GM12874 (cell line): ENCODE data around the gene SLC16A8.

ENCODE experiments used
- TF ChIP-seq, protein P1 (sequence below): IDR thresholded peaks from 2 replicates; pipeline ENCODE4 v1.5.1; 2011; ENCODE audit warnings: low read depth, mild to moderate bottlenecking, control low read depth, low read length, moderate library complexity; ENCODE audit not compliant: insufficient read depth

Gene SLC16A8

DNA sequence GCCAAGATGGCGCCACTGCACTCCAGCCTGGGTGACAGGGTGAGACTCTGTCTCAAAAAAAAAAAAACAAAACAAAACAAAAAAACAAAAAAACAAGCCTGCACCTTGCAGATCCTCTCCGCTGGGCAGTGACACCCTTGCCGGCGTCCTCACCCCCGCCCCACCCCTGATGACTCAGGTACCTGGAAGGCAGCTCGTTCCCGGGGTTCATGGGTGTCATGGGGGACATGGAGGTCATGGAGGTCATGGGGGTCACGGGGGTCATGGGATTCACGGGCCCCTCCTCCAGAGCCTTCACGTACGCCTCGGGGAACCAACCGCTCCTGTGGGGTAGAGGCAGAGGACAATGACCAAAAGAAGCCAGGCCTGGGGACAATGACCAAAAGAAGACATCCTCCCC is 3.0 kb upstream of the SLC16A8 start:
- TF ChIP-seq, protein P1, sequence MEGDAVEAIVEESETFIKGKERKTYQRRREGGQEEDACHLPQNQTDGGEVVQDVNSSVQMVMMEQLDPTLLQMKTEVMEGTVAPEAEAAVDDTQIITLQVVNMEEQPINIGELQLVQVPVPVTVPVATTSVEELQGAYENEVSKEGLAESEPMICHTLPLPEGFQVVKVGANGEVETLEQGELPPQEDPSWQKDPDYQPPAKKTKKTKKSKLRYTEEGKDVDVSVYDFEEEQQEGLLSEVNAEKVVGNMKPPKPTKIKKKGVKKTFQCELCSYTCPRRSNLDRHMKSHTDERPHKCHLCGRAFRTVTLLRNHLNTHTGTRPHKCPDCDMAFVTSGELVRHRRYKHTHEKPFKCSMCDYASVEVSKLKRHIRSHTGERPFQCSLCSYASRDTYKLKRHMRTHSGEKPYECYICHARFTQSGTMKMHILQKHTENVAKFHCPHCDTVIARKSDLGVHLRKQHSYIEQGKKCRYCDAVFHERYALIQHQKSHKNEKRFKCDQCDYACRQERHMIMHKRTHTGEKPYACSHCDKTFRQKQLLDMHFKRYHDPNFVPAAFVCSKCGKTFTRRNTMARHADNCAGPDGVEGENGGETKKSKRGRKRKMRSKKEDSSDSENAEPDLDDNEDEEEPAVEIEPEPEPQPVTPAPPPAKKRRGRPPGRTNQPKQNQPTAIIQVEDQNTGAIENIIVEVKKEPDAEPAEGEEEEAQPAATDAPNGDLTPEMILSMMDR = no peak

DNA sequence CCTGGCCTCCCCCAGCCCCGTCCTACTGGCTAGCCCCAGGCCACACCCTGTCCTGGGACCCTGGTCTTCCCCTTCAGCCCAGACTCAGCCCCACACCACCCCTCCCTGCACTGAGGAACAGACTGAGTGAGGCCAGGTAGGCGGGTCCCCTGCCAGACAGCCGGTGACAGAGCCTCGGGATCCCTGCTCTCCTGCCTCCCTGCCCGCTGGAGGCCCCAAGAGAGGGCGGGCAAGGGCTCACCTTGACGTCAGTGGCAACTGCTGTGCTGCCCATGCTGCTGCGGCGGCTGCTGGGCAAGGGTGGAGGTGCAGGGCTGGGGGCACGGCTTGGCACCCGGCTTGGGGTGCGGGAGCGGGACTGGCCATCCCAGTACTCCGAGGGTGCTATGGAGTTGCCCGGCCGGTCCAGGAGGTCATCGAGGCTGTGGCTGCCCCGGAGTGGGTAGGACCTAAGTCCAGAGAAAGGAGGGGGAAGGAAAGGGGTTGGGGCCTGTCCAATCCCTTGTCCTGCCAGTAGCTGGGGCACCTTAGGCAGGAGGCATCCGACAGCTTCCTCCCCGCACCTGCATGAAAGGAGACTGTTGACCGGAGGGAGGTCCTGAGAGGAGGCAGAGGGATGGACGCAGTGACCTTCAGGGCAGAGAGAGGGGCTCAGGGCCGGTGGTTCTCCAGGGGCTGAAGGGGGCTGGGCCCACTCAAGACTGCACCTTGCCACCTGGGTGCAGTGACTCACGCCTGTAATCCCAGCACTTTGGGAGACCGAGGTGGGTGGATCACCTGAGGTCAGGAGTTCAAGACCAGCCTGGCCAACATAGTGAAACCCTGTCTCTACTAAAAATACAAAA is 2.2 kb upstream of the SLC16A8 start:
- TF ChIP-seq, protein P1 = no peak

DNA sequence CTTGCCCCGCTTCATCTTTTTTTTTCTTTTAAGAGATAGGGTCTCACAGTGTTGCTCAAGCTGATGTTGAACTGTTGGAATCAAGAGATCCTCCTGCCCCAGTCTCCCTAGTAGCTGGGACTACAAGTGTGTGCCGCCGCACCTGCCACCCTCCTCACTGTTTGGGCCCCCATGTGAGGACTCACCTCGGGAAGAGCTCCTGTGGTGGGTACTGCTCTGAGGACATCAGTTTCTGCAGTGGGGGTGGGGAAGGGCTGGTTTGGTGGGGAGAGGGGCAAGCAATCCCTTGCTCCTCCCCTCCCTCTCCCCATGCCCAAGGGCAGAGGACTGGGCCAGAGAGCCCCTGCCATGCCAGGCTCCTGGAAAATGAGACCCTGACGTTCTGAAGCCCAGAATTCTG is 1.5 kb upstream of the SLC16A8 start:
- TF ChIP-seq, protein P1 = no peak

GRCh38 chr22:38085056-38085455 is 1.1 kb upstream of the SLC16A8 start:
- TF ChIP-seq, protein P1 = no peak

DNA sequence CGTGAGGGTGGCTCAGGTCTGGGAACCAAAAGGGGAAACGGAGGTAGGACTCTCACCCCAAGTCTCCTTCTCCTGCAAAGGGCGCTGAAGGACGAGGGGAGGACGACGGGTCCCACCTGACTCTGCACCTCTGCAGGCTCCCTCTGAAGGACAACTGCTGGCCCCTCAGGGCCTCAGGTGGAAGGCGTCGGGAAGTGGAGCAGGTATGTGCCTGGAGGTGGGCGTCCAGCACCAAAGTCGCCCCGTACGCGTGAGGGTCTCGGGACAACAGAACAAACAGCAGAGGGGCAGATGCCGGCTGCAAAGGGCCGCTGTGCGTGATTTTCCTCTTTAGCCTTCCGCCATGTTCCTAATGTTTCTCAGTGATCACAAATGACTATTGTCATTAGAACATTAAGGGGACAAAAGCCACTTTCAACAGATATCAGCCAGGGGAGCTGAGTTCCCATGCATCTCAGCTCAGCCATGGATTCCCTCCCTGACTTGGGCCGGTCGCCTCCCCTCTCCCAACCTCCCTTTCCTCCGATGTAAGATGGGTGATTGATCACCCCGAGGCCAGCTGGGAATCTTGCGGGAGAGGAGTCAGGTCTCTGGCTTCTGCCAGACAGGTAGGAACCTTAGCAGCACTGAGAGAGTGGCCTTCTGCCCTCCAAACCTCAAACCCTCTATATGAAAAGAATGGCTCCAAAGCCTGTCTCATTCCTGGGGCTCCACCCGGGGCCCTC is 836 bp downstream of the SLC16A8 start:
- TF ChIP-seq, protein P1 = no peak

DNA sequence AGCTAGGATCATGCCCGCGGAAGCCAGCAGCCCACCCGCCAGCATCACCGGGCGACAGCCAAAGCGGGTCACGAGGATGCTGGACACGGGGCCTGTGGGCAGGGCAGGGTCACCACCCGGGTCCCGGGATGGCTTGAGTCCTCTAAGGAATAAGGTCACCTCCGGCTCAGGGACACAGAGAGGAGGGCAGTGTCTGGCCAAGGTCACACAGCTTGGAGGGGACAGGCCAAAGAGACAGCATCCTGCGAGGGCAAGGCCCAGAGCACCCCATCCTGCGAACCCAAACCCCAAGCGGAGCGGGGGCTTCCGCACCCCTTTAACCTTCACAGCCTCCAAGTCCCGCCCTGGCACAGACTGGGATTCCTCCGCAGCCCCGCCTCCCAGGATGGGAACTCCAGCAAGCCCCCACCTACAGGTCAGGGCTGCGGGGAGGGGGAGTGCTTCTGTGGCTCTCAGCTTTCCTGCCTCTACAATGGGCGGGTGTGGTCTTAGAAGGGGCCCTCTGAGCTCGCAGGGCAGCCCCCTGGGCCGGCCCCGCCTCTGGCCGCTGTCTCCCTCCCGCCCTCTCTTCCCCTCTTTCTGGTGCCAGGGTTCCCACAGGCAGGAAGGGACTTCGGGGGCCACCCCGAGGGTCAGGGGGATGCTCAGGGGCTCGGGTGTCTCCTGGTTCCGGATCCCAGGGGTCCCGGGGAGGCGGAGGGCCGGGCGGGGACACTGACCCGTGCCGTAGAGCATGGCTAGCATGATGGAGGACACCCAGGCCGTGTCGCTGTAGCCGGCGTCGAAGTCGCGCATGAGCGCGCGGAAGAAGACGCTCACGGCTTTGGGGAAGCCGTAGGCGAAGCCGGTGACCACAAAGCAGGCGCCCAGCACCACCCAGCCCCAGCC is 1.8 kb downstream of the SLC16A8 start:
- TF ChIP-seq, protein P1 = no peak

DNA sequence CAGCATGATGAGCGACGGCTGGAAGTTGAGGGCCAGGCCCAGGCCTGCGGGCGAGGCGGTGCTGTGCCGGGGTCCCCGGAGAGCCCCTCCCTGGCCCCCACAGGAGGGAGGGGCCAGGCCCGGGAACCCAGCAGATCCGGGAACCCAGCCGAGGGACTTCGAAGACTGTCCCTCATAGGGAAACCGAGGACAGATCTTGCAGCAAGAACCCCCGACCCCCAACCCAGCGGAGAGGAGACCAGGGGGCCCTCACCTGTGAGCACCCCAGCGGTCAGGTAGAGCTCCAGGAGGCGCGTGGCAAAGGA is 2.4 kb downstream of the SLC16A8 start:
- TF ChIP-seq, protein P1 = no peak
